ENCODE data around the gene RELL2. TPM values are rescaled to one million over a fixed set of nuclear protein-coding genes. Genes with fewer than 3 reads are reported as not detected.
A peak's percentile ranks its signal among the peaks of the same experiment; 100 is the strongest.

Gene RELL2
- total and polyA plus RNA-seq, 3 experiments from 2014 or later, result 3.7 to 26.2 (median 24.8) TPM

- Histone ChIP-seq H3K9me3 (ENCODE audit: low read length) (no peaks in the 10 kb centered on the region), H3K4me3 (ENCODE audit: low read length) (no peak overlapping the region), H3K36me3 (ENCODE audit: insufficient read depth, low read length) (peaks cover 32% of the 10 kb centered on the region), H3K4me1 (ENCODE audit: insufficient read depth, low read length) (peaks cover 10% of the 10 kb centered on the region), H3K27ac (ENCODE audit: low read depth, low read length) (no peak overlapping the region), H3K27me3 (ENCODE audit: insufficient read depth, low read length, poor library complexity, severe bottlenecking) (no peaks in the 10 kb centered on the region)
- peaks cover 6 to 10% (median 8%) of the 10 kb centered on the region in 3 donors for H3K4me1 Mint-ChIP-seq
- ChIA-PET CTCF (interaction anchor here (1.1 to 13.2 kb wide), 2 partner anchors 32 to 48 kb away, joined by 3 to 318 read pairs; no protein-coding TSS in a partner anchor), POLR2A (no interaction called here)
- H3K27me3 Mint-ChIP-seq, result no peaks in the 10 kb centered on the region
- no peaks in the 10 kb centered on the region for H3K9me3 Mint-ChIP-seq
- no peak overlapping the region for H3K4me3 Mint-ChIP-seq
- no peak for DNase-seq
- H3K36me3 Mint-ChIP-seq, result peaks cover 7 to 77% (median 24%) of the 10 kb centered on the region in 3 donors
- H3K27ac Mint-ChIP-seq, result peak overlapping the region in 6 of 8 donors; percentile 26 to 66 (median 51)
Observed at GRCh38 chr5:141623186-141623585, 13.6 kb upstream of the RELL2 start.

GRCh38 chr5:141623611-141624010, 13.2 kb upstream of the RELL2 start:
- peaks cover 36% of the 10 kb centered on the region for H3K36me3 ChIP-seq (ENCODE audit: insufficient read depth, low read length)
- H3K27ac Mint-ChIP-seq, result peak overlapping the region in 2 of 8 donors; percentile 33 to 59
- no peak overlapping the region for H3K27ac ChIP-seq (ENCODE audit: low read depth, low read length)
- H3K27me3 Mint-ChIP-seq, result no peaks in the 10 kb centered on the region
- no peak for DNase-seq
- no peak overlapping the region for H3K4me3 Mint-ChIP-seq
- H3K9me3 Mint-ChIP-seq, result no peaks in the 10 kb centered on the region
- H3K4me1 Mint-ChIP-seq, result peaks cover 6 to 10% (median 8%) of the 10 kb centered on the region in 3 donors
- no peaks in the 10 kb centered on the region for H3K27me3 ChIP-seq (ENCODE audit: insufficient read depth, low read length, poor library complexity, severe bottlenecking)
- H3K4me3 ChIP-seq (ENCODE audit: low read length), result no peak overlapping the region
- ChIA-PET CTCF (interaction anchor here (0.9 to 13.2 kb wide), 4 partner anchors 14 to 52 kb away, joined by 3 to 318 read pairs (median 6); partner anchors contain the start of genes HDAC3 and RELL2), POLR2A (no interaction called here)
- peaks cover 7 to 78% (median 26%) of the 10 kb centered on the region in 3 donors for H3K36me3 Mint-ChIP-seq
- no peaks in the 10 kb centered on the region for H3K9me3 ChIP-seq (ENCODE audit: low read length)
- peaks cover 10% of the 10 kb centered on the region for H3K4me1 ChIP-seq (ENCODE audit: insufficient read depth, low read length)

GRCh38 chr5:141628175-141628788, 8.5 kb upstream of the RELL2 start:
- Histone ChIP-seq H3K4me3 (ENCODE audit: low read length) (no peak overlapping the region), H3K9me3 (ENCODE audit: low read length) (no peaks in the 10 kb centered on the region), H3K27me3 (ENCODE audit: insufficient read depth, low read length, poor library complexity, severe bottlenecking) (no peaks in the 10 kb centered on the region), H3K36me3 (ENCODE audit: insufficient read depth, low read length) (peaks cover 39% of the 10 kb centered on the region), H3K4me1 (ENCODE audit: insufficient read depth, low read length) (no peaks in the 10 kb centered on the region), H3K27ac (ENCODE audit: low read depth, low read length) (no peak overlapping the region)
- ChIA-PET CTCF (interaction anchor here (1.0 to 4.1 kb wide), 2 partner anchors 9 kb away, joined by 3 to 18 read pairs; partner anchors contain the start of genes DIAPH1, HDAC3 and RELL2), POLR2A (no interaction called here)
- Mint-ChIP-seq H3K4me3 (peak overlapping the region in 1 of 7 donors; percentile 64), H3K9me3 (no peaks in the 10 kb centered on the region), H3K27me3 (no peaks in the 10 kb centered on the region), H3K36me3 (peaks cover 7 to 90% (median 25%) of the 10 kb centered on the region in 3 donors), H3K27ac (peak overlapping the region in 4 of 8 donors; percentile 12 to 90 (median 32)), H3K4me1 (peaks cover 7 to 26% (median 23%) of the 10 kb centered on the region in 3 donors)
- no peak for DNase-seq

GRCh38 chr5:141630570-141631140, 6.1 kb upstream of the RELL2 start:
- Mint-ChIP-seq H3K4me3 (no peak overlapping the region), H3K36me3 (peaks cover 4 to 81% (median 20%) of the 10 kb centered on the region in 3 donors), H3K9me3 (no peaks in the 10 kb centered on the region), H3K27me3 (peaks cover 0 to 1% of the 10 kb centered on the region in 2 donors), H3K27ac (no peak overlapping the region), H3K4me1 (peaks cover 24 to 45% (median 41%) of the 10 kb centered on the region in 3 donors)
- H3K27me3 ChIP-seq (ENCODE audit: insufficient read depth, low read length, poor library complexity, severe bottlenecking), result no peaks in the 10 kb centered on the region
- peaks cover 18% of the 10 kb centered on the region for H3K4me1 ChIP-seq (ENCODE audit: insufficient read depth, low read length)
- ChIA-PET CTCF (interaction anchor here (0.6 to 4.1 kb wide), 7 partner anchors 8 to 1301 kb away, joined by 3 to 22 read pairs (median 4); partner anchors contain the start of gene DIAPH1), POLR2A (interaction anchor here (1.0 kb wide), 1 partner anchor 11 kb away, joined by 4 read pairs; no protein-coding TSS in a partner anchor)
- no peak overlapping the region for H3K4me3 ChIP-seq (ENCODE audit: low read length)
- no peak overlapping the region for H3K27ac ChIP-seq (ENCODE audit: low read depth, low read length)
- DNase-seq, result no peak
- peaks cover 39% of the 10 kb centered on the region for H3K36me3 ChIP-seq (ENCODE audit: insufficient read depth, low read length)
- H3K9me3 ChIP-seq (ENCODE audit: low read length), result no peaks in the 10 kb centered on the region

GRCh38 chr5:141632650-141633049, 4.1 kb upstream of the RELL2 start:
- Histone ChIP-seq H3K4me3 (ENCODE audit: low read length) (no peak overlapping the region), H3K27ac (ENCODE audit: low read depth, low read length) (no peak overlapping the region), H3K36me3 (ENCODE audit: insufficient read depth, low read length) (peaks cover 32% of the 10 kb centered on the region), H3K27me3 (ENCODE audit: insufficient read depth, low read length, poor library complexity, severe bottlenecking) (no peaks in the 10 kb centered on the region), H3K9me3 (ENCODE audit: low read length) (no peaks in the 10 kb centered on the region), H3K4me1 (ENCODE audit: insufficient read depth, low read length) (peaks cover 27% of the 10 kb centered on the region)
- peaks cover 0 to 1% of the 10 kb centered on the region in 2 donors for H3K27me3 Mint-ChIP-seq
- peak overlapping the region in 1 of 8 donors; percentile 58 for H3K27ac Mint-ChIP-seq
- peaks cover 30 to 52% (median 48%) of the 10 kb centered on the region in 3 donors for H3K4me1 Mint-ChIP-seq
- peaks cover 0 to 67% (median 12%) of the 10 kb centered on the region in 3 donors for H3K36me3 Mint-ChIP-seq
- no peaks in the 10 kb centered on the region for H3K9me3 Mint-ChIP-seq
- CTCF ChIA-PET, result interaction anchor here (1.3 to 8.3 kb wide), 3 partner anchors 15 to 41 kb away, joined by 3 to 119 read pairs (median 17); partner anchors contain the start of gene DIAPH1
- DNase-seq, result no peak
- POLR2A ChIA-PET, result no interaction called here
- no peak overlapping the region for H3K4me3 Mint-ChIP-seq

GRCh38 chr5:141633871-141634561, 2.8 kb upstream of the RELL2 start:
- H3K36me3 Mint-ChIP-seq, result peaks cover 0 to 55% (median 8%) of the 10 kb centered on the region in 3 donors
- H3K27me3 ChIP-seq (ENCODE audit: insufficient read depth, low read length, poor library complexity, severe bottlenecking), result no peaks in the 10 kb centered on the region
- ChIA-PET CTCF (interaction anchor here (1.0 to 8.3 kb wide), 4 partner anchors 9 to 42 kb away, joined by 4 to 119 read pairs (median 11); partner anchors contain the start of gene DIAPH1), POLR2A (interaction anchor here (0.5 to 0.6 kb wide), 2 partner anchors 87 to 355 kb away, joined by 5 read pairs; no protein-coding TSS in a partner anchor)
- H3K4me1 Mint-ChIP-seq, result peaks cover 36 to 62% (median 54%) of the 10 kb centered on the region in 3 donors
- H3K4me3 ChIP-seq (ENCODE audit: low read length), result no peak overlapping the region
- H3K4me3 Mint-ChIP-seq, result peak overlapping the region in 3 of 7 donors; percentile 2 to 35 (median 25)
- no peaks in the 10 kb centered on the region for H3K9me3 ChIP-seq (ENCODE audit: low read length)
- peak overlapping the region in 7 of 8 donors; percentile 3 to 87 (median 40) for H3K27ac Mint-ChIP-seq
- no peak for DNase-seq
- H3K27me3 Mint-ChIP-seq, result peaks cover 0 to 1% of the 10 kb centered on the region in 2 donors
- peaks cover 18% of the 10 kb centered on the region for H3K36me3 ChIP-seq (ENCODE audit: insufficient read depth, low read length)
- H3K27ac ChIP-seq (ENCODE audit: low read depth, low read length), result no peak overlapping the region
- no peaks in the 10 kb centered on the region for H3K9me3 Mint-ChIP-seq
- peaks cover 35% of the 10 kb centered on the region for H3K4me1 ChIP-seq (ENCODE audit: insufficient read depth, low read length)

- Mint-ChIP-seq H3K4me3 (peak overlapping the region; percentile 52 to 95 (median 93)), H3K4me1 (peaks cover 36 to 60% (median 54%) of the 10 kb centered on the region in 3 donors), H3K36me3 (peaks cover 0 to 50% (median 8%) of the 10 kb centered on the region in 3 donors), H3K9me3 (no peaks in the 10 kb centered on the region), H3K27ac (peak overlapping the region in 7 of 8 donors; percentile 6 to 93 (median 56)), H3K27me3 (peaks cover 0 to 1% of the 10 kb centered on the region in 2 donors)
- Histone ChIP-seq H3K27me3 (ENCODE audit: insufficient read depth, low read length, poor library complexity, severe bottlenecking) (no peaks in the 10 kb centered on the region), H3K4me1 (ENCODE audit: insufficient read depth, low read length) (peaks cover 35% of the 10 kb centered on the region), H3K36me3 (ENCODE audit: insufficient read depth, low read length) (peaks cover 11% of the 10 kb centered on the region), H3K4me3 (ENCODE audit: low read length) (no peak overlapping the region), H3K27ac (ENCODE audit: low read depth, low read length) (no peak overlapping the region), H3K9me3 (ENCODE audit: low read length) (no peaks in the 10 kb centered on the region)
- CTCF ChIA-PET, result interaction anchor here (1.0 to 8.3 kb wide), 5 partner anchors 9 to 43 kb away, joined by 4 to 119 read pairs (median 5); partner anchors contain the start of gene DIAPH1
- no peak for DNase-seq
- POLR2A ChIA-PET, result no interaction called here
Observed at GRCh38 chr5:141634720-141635119, 2.1 kb upstream of the RELL2 start.

Data from CD8-positive, alpha-beta memory T cell (primary cell).